Measurements from ENCODE around the gene ACADM.
"Not testable (repeated sequence)": the region's sequence is repeated elsewhere in the genome, so short reads cannot be mapped to it uniquely, and the experiment has no call there.

The ACADM gene

GRCh38 chr1:75708910-75709309 lies 15.6 kb upstream of the ACADM start:
- no peak for TF ChIP-seq CTCF (IDR thresholded peaks at IDR 0.05; ENCODE audit: low read depth, low read length)
- DNase-seq (ENCODE audit: low read depth, low spot score): no peak
- H3K4me3 ChIP-seq (ENCODE audit: low read depth, low read length): no peak overlapping the region
- in situ Hi-C loops (cut with HindIII; ENCODE audit: low sequenced_read_pairs): no loop called here

DNA sequence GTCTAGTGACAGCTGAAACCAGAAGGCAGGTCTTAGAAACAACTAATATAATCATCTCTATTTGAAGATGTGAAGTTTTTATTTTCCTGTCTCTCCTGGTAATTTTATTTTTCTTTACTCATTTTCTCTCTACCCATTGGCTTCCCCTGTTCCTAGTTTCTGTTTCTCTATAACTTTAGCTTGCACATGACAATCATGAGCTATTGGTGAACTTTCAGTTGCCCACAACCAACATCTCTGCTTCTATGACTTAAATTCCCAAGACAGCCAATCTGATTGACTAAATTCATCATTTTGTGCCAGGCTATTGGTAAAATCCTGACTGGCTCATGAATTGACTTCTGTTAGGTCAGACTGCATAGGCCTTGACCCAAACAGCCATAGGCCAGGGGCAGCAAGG lies 13.7 kb upstream of the ACADM start:
- no peak overlapping the region for H3K4me3 ChIP-seq (ENCODE audit: low read depth, low read length)
- no peak for TF ChIP-seq CTCF (IDR thresholded peaks at IDR 0.05; ENCODE audit: low read depth, low read length)
- DNase-seq (ENCODE audit: low read depth, low spot score): no peak
- in situ Hi-C loops (cut with HindIII; ENCODE audit: low sequenced_read_pairs): no loop called here

DNA sequence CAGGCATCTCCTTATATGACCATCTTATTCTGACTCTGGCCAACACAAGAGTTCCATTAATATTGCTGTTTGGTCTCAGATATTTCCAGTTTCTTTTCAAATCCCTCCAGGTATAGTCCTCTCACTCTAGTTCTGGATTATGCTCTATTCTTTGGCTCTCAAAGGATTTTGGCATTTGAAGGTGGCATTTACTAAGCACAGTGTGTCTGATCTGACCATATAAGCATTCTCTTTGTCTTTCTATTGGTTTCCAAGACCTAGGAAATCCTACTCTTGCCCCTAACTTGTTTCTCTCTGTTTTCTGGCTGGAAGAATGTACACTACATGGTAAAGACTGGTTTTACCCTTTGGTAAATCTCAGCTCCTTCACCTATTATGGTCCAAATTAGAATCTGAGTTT lies 12.7 kb upstream of the ACADM start:
- TF ChIP-seq CTCF (IDR thresholded peaks at IDR 0.05; ENCODE audit: low read depth, low read length): no peak
- no peak overlapping the region for H3K4me3 ChIP-seq (ENCODE audit: low read depth, low read length)
- in situ Hi-C loops (cut with HindIII; ENCODE audit: low sequenced_read_pairs): no loop called here

DNA sequence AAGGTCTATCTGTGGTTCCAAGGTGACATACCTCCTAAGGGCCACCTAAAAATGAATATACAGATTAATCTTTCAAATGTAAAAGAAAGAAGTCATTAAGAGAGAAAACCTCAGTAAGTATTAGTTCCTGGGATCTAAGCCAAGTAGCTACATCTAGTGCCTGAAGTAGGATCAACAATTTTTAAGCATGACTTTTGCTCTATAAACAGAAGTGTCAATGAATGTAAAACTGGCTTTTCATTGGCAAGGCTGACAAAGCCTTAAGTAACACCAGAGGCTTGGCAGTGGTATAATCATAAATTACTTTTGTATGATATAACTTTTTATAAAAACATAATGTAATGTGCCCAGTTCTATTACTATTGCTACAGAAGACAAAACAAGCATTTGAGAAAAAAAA lies 12.2 kb upstream of the ACADM start:
- in situ Hi-C loops (cut with HindIII; ENCODE audit: low sequenced_read_pairs): no loop called here
- DNase-seq (ENCODE audit: low read depth, low spot score): no peak
- TF ChIP-seq CTCF (IDR thresholded peaks at IDR 0.05; ENCODE audit: low read depth, low read length): no peak
- H3K4me3 ChIP-seq (ENCODE audit: low read depth, low read length): no peak overlapping the region

More for the DNA sequence above, 12.7 kb upstream of the ACADM start:
- no peak for DNase-seq (ENCODE audit: low read depth, low spot score)

DNA sequence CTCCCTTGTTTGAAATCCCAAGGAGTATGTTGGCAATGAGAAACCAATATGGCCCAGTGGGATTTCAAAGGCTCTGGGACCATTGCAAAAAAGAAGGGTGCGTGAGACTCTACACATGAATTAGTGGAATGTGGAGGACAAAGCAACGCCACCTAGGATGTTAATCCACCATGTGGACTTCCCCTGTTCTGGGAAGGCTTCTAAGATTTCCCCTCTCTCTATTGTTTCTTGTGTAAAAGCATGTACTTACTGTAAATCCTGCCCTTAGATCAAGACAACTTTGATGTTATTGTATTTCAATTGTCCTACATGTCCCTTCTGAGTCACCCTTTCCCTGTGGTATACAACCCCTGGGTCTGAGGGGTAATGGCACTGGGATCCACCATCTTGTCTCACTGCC lies 4.7 kb upstream of the ACADM start:
- in situ Hi-C loops (cut with HindIII; ENCODE audit: low sequenced_read_pairs): no loop called here
- TF ChIP-seq CTCF (IDR thresholded peaks at IDR 0.05; ENCODE audit: low read depth, low read length): no peak
- no peak overlapping the region for H3K4me3 ChIP-seq (ENCODE audit: low read depth, low read length)
- DNase-seq (ENCODE audit: low read depth, low spot score): no peak

GRCh38 chr1:75720325-75720724 lies 4.2 kb upstream of the ACADM start:
- no peak for TF ChIP-seq CTCF (IDR thresholded peaks at IDR 0.05; ENCODE audit: low read depth, low read length)
- DNase-seq (ENCODE audit: low read depth, low spot score): no peak
- in situ Hi-C loops (cut with HindIII; ENCODE audit: low sequenced_read_pairs): no loop called here
- no peak overlapping the region for H3K4me3 ChIP-seq (ENCODE audit: low read depth, low read length)

- TF ChIP-seq CTCF (IDR thresholded peaks at IDR 0.05; ENCODE audit: low read depth, low read length): no peak
- DNase-seq (ENCODE audit: low read depth, low spot score): no peak
- in situ Hi-C loops (cut with HindIII; ENCODE audit: low sequenced_read_pairs): no loop called here
- no peak overlapping the region for H3K4me3 ChIP-seq (ENCODE audit: low read depth, low read length)
Observed at GRCh38 chr1:75720820-75721219, 3.7 kb upstream of the ACADM start.

- DNase-seq (ENCODE audit: low read depth, low spot score); in situ Hi-C loops (cut with HindIII; ENCODE audit: low sequenced_read_pairs); H3K4me3 ChIP-seq (ENCODE audit: low read depth, low read length): not testable (repeated sequence)
Observed at GRCh38 chr1:75722246-75722645, 2.3 kb upstream of the ACADM start.
